Measurements from ENCODE around the gene PPP2R5C. TPM values are rescaled to one million over a fixed set of nuclear protein-coding genes. Genes with fewer than 3 reads are reported as not detected.

The PPP2R5C gene
- total RNA-seq, 1 experiment from 2014 or later, result 80.3 TPM

GRCh38 chr14:101972126-101972866, 210.8 kb downstream of the PPP2R5C start:
- ATAC-seq, result peak; percentile 98
- in situ Hi-C loops (cut with HindIII; ENCODE audit: low pct_unique_long_range_greater_than_20kb, low sequenced_read_pairs), result no loop called here
- POLR2A ChIA-PET, result interaction anchor here (0.6 kb wide), 1 partner anchor 1105 kb away, joined by 7 read pairs; no protein-coding TSS in a partner anchor

GRCh38 chr14:101973356-101973755, 211.8 kb downstream of the PPP2R5C start:
- Histone ChIP-seq H3K4me1 (ENCODE audit: control insufficient read depth, insufficient read depth, low read length) (peaks cover 27% of the 10 kb centered on the region), H3K27me3 (ENCODE audit: control insufficient read depth, insufficient read depth, low read length) (no peaks in the 10 kb centered on the region), H3K9me3 (ENCODE audit: control insufficient read depth, insufficient read depth, low read depth, low read length) (no peaks in the 10 kb centered on the region), H3K36me3 (ENCODE audit: control insufficient read depth, insufficient read depth, low read length) (peaks cover 9% of the 10 kb centered on the region; the same call in 1 of the 2 replicates), H3K27ac (ENCODE audit: low read length) (peak overlapping the region; percentile 77), H3K4me3 (ENCODE audit: low read depth in 2 of 2, low read length in 2 of 2) (no peak overlapping the region)
- TF ChIP-seq SIN3A (IDR thresholded peaks at IDR 0.05; ENCODE audit: borderline replicate concordance, insufficient read depth, low read depth, low read length) (no peak), REST (IDR thresholded peaks at IDR 0.05; ENCODE audit: insufficient read depth in 1 of 2, low read depth in 2 of 2, low read length in 1 of 2) (no peak), TCF7L2 (IDR thresholded peaks at IDR 0.05; ENCODE audit: low read depth, low read length) (no peak), POLR2AphosphoS5 (IDR thresholded peaks at IDR 0.05; ENCODE audit: low read depth, low read length) (no peak), CTCF (IDR thresholded peaks at IDR 0.05) (no peak)
- in situ Hi-C loops (cut with HindIII; ENCODE audit: low pct_unique_long_range_greater_than_20kb, low sequenced_read_pairs) (no loop called here), intact Hi-C loops (cut with micrococcal nuclease; ENCODE audit: unreplicated experiment) (no loop called here)
- ChIA-PET POLR2A (no interaction called here), CTCF (no interaction called here)
- ATAC-seq, result no peak
- no peak for DNase-seq (ENCODE audit: low read depth, low spot score)
- no TSS peak for BruUV-seq (replicated peaks)

More at GRCh38 chr14:101972126-101972866, 210.8 kb downstream of the PPP2R5C start:
- no peaks in the 10 kb centered on the region for H3K27me3 ChIP-seq (ENCODE audit: control insufficient read depth, insufficient read depth, low read length)
- TF ChIP-seq CTCF (IDR thresholded peaks at IDR 0.05) (no peak), POLR2AphosphoS5 (IDR thresholded peaks at IDR 0.05; ENCODE audit: low read depth, low read length) (no peak), TCF7L2 (IDR thresholded peaks at IDR 0.05; ENCODE audit: low read depth, low read length) (peak; percentile 60)
- peaks cover 9% of the 10 kb centered on the region; the same call in 1 of the 2 replicates for H3K36me3 ChIP-seq (ENCODE audit: control insufficient read depth, insufficient read depth, low read length)
- intact Hi-C loops (cut with micrococcal nuclease; ENCODE audit: unreplicated experiment), result no loop called here
- H3K4me1 ChIP-seq (ENCODE audit: control insufficient read depth, insufficient read depth, low read length), result peaks cover 29% of the 10 kb centered on the region
- CTCF ChIA-PET, result interaction anchor here (0.7 kb wide), 1 partner anchor 223 kb away, joined by 4 read pairs; no protein-coding TSS in a partner anchor
- peak overlapping the region; percentile 77 for H3K27ac ChIP-seq (ENCODE audit: low read length)
- H3K4me3 ChIP-seq (ENCODE audit: low read depth in 2 of 2, low read length in 2 of 2), result peak overlapping the region in 1 of 2 experiments; percentile 17; a peak in 1 of 4 replicates
- no TSS peak for BruUV-seq (replicated peaks)
- no peaks in the 10 kb centered on the region for H3K9me3 ChIP-seq (ENCODE audit: control insufficient read depth, insufficient read depth, low read depth, low read length)
- DNase-seq (ENCODE audit: low read depth, low spot score), result peak; percentile 96
